Left lung (tissue), 10 donors: Measurements from ENCODE around the gene AVL9. TPM values are rescaled to one million over a fixed set of nuclear protein-coding genes. Genes with fewer than 3 reads are reported as not detected.

Experiments used
- ATAC-seq: fragments of 200-7000 bp; cut with Tn5 transposase; one replicate; pipeline ENCODE4 v1.9.1; 2020; ENCODE audit warnings: moderate library complexity
- DNase-seq, 4 donors: peaks; one replicate each; pipeline ENCODE4 v3.0.0-alpha.2; 2013 to 2020
- H3K27ac ChIP-seq, 2 donors: fragments of 200-600 bp; sonication (generic) in 1 of 2; one replicate each; pipeline versions ENCODE4 v1.5.0 to v1.8.0; 2020 to 2021
- H3K27me3 ChIP-seq, 2 donors: fragments of 200-600 bp; sonication (generic) in 1 of 2; one replicate each; pipeline versions ENCODE4 v1.5.0 to v1.8.0; 2020 to 2021
- H3K36me3 ChIP-seq, 2 donors: fragments of 200-600 bp; sonication (generic) in 1 of 2; one replicate each; pipeline versions ENCODE4 v1.5.0 to v1.8.0; 2020 to 2021
- H3K4me1 ChIP-seq, 2 donors: fragments of 200-600 bp; one replicate each; pipeline ENCODE4 v1.8.0; 2021
- H3K4me3 ChIP-seq, 2 donors: fragments of 200-600 bp; sonication (generic) in 1 of 2; one replicate each; pipeline versions ENCODE4 v1.5.0 to v1.8.0; 2020 to 2021; ENCODE audit warnings: mild to moderate bottlenecking in 1 of 2
- H3K9me3 ChIP-seq, 2 donors: fragments of 200-600 bp; sonication (generic) in 1 of 2; one replicate each; pipeline versions ENCODE4 v1.5.0 to v1.8.0; 2020 to 2021
- intact Hi-C, 2 donors: fragments of 100-400 bp; cut with DNase I; formaldehyde crosslinking; loops; one replicate each; pipeline versions ENCODE4 v1.11.2 to v1.14.2; 2022
- polyA plus RNA-seq, 6 donors: library from polyadenylated mRNA; unstranded; fragments of 120-200 nt; gene quantifications; one replicate each; pipeline ENCODE4 v1.2.1, GENCODE V29; 2013; ENCODE audit not compliant: insufficient read length in 6 of 6
- total RNA-seq, 2 donors: library from RNA; stranded (reverse); fragmentation: NEBNext Ultra II Directional; extraction: Animal tissue kit (Norgen Biotek cat#: 25700); gene quantifications; one replicate each; pipeline ENCODE4 v1.2.1, GENCODE V29; 2021
- TF ChIP-seq, protein P1 (sequence below), 2 donors: fragments of 200-600 bp; sonication (generic) in 1 of 2; IDR thresholded peaks; one replicate each; pipeline versions ENCODE4 v1.5.0 to v1.8.0; 2021; ENCODE audit warnings: antibody characterized with exemption in 2 of 2
- donor health status: DM: no; HTN: yes; CAD: no.
- donor health status: DM: no; HTN: no; CAD: no.

AVL9 gene
- total and polyA plus RNA-seq, 8 donors, result 27.6 to 44.2 (median 30.8) TPM

- peaks cover 0 to 6% of the 10 kb centered on the region in 2 donors for H3K27me3 ChIP-seq
- no peak overlapping the region for H3K27ac ChIP-seq
- no peaks in the 10 kb centered on the region for H3K4me1 ChIP-seq
- DNase-seq, result no peak
- TF ChIP-seq, protein P1, sequence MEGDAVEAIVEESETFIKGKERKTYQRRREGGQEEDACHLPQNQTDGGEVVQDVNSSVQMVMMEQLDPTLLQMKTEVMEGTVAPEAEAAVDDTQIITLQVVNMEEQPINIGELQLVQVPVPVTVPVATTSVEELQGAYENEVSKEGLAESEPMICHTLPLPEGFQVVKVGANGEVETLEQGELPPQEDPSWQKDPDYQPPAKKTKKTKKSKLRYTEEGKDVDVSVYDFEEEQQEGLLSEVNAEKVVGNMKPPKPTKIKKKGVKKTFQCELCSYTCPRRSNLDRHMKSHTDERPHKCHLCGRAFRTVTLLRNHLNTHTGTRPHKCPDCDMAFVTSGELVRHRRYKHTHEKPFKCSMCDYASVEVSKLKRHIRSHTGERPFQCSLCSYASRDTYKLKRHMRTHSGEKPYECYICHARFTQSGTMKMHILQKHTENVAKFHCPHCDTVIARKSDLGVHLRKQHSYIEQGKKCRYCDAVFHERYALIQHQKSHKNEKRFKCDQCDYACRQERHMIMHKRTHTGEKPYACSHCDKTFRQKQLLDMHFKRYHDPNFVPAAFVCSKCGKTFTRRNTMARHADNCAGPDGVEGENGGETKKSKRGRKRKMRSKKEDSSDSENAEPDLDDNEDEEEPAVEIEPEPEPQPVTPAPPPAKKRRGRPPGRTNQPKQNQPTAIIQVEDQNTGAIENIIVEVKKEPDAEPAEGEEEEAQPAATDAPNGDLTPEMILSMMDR (IDR thresholded peaks at IDR 0.05), result no peak
- H3K36me3 ChIP-seq, result no peaks in the 10 kb centered on the region
- no peak overlapping the region for H3K4me3 ChIP-seq
- H3K9me3 ChIP-seq, result no peaks in the 10 kb centered on the region
- intact Hi-C loops, result no loop called here
- no peak for ATAC-seq
Observed at GRCh38 chr7:32470871-32471270, 24.4 kb upstream of the AVL9 start.

DNA sequence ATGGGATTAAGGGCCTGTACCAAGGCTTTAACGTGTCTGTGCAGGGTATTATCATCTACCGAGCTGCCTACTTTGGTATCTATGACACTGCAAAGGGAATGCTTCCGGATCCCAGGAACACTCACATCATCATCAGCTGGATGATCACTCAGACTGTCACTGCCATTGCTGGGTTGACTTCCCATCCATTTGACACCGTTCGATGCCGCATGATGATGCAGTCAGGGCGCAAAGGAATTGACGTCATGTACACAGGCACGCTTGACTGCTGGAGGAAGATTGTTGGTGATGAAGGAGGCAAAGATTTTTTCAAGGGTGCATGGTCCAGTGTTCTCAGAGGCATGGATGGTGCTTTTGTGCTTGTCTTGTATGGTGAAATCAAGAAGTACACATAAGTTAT, 23.3 kb upstream of the AVL9 start:
- intact Hi-C loops, result no loop called here
- TF ChIP-seq, protein P1 (IDR thresholded peaks at IDR 0.05), result no peak
- DNase-seq (no peak), ATAC-seq (no peak)
- Histone ChIP-seq H3K4me1 (no peaks in the 10 kb centered on the region), H3K9me3 (no peaks in the 10 kb centered on the region), H3K4me3 (no peak overlapping the region), H3K36me3 (no peaks in the 10 kb centered on the region), H3K27ac (no peak overlapping the region), H3K27me3 (peaks cover 0 to 6% of the 10 kb centered on the region in 2 donors)

GRCh38 chr7:32474008-32474407, 21.3 kb upstream of the AVL9 start:
- Histone ChIP-seq H3K36me3 (no peaks in the 10 kb centered on the region), H3K27ac (no peak overlapping the region), H3K4me1 (no peaks in the 10 kb centered on the region), H3K27me3 (peaks cover 0 to 6% of the 10 kb centered on the region in 2 donors), H3K9me3 (no peaks in the 10 kb centered on the region), H3K4me3 (no peak overlapping the region)
- DNase-seq, result no peak
- TF ChIP-seq, protein P1 (IDR thresholded peaks at IDR 0.05), result no peak
- intact Hi-C loops, result no loop called here
- ATAC-seq, result no peak

DNA sequence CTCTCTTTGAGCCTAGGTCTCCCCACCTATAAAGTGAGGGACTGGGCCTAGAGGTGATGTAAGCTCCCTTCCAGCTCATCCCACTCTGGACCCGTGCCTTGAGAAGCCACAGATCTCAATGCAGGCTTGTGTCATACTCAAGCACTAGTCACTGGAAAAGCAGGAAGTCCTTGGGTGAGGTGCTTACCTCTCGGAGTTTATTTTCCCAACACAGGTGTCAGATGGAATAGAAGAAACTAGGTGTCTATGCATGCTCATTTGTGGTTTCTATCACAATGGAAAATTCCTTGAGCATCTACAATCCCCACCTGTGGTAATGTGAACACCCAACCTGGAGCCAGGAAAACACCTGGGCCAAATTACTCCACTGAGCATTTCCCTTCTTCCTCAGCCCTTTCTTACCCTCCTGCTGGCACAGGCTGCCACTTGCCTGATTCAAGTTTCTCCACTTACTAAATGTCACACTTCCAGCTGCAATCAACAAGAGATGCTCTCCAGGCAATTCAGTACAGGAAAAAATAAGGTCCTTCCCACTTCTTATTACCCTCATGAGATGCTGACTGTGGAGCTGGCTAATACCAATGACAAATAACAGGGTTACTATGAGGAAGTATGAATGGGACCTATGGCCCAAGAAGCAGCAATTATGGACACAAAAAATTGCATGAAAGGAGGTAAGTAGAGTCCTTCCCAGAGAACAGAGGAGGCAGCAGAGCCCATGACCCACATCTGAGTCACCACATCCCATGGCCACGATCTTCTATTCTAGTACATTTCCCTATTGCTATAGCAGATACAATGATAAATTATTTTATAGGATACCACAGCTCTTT, 18.3 kb upstream of the AVL9 start:
- Histone ChIP-seq H3K4me1 (no peaks in the 10 kb centered on the region), H3K27ac (no peak overlapping the region), H3K9me3 (no peaks in the 10 kb centered on the region), H3K36me3 (no peaks in the 10 kb centered on the region), H3K27me3 (peaks cover 0 to 6% of the 10 kb centered on the region in 2 donors), H3K4me3 (no peak overlapping the region)
- intact Hi-C loops, result no loop called here
- TF ChIP-seq, protein P1 (IDR thresholded peaks at IDR 0.05), result no peak
- DNase-seq (no peak), ATAC-seq (no peak)

GRCh38 chr7:32477649-32477980, 17.7 kb upstream of the AVL9 start:
- H3K4me3 ChIP-seq, result no peak overlapping the region
- peaks cover 0 to 6% of the 10 kb centered on the region in 2 donors for H3K27me3 ChIP-seq
- no peak for DNase-seq
- no peak for ATAC-seq
- intact Hi-C loops, result no loop called here
- H3K27ac ChIP-seq, result no peak overlapping the region
- no peaks in the 10 kb centered on the region for H3K4me1 ChIP-seq
- TF ChIP-seq, protein P1 (IDR thresholded peaks at IDR 0.05), result no peak
- no peaks in the 10 kb centered on the region for H3K9me3 ChIP-seq
- no peaks in the 10 kb centered on the region for H3K36me3 ChIP-seq
